Stimulated activated CD4-positive, alpha-beta T cell treated with anti-CD3 and anti-CD28 coated beads, Interleukin-4, amount 100 ng/mL, for 1 hour (primary cell): ENCODE results near the gene NOSTRIN.
"Not testable (repeated sequence)": the region's sequence is repeated elsewhere in the genome, so short reads cannot be mapped to it uniquely, and the experiment has no call there.

Experiments
- DNase-seq: peaks from one replicate; pipeline ENCODE4 v3.0.0-alpha.2; 2020

NOSTRIN gene

DNA sequence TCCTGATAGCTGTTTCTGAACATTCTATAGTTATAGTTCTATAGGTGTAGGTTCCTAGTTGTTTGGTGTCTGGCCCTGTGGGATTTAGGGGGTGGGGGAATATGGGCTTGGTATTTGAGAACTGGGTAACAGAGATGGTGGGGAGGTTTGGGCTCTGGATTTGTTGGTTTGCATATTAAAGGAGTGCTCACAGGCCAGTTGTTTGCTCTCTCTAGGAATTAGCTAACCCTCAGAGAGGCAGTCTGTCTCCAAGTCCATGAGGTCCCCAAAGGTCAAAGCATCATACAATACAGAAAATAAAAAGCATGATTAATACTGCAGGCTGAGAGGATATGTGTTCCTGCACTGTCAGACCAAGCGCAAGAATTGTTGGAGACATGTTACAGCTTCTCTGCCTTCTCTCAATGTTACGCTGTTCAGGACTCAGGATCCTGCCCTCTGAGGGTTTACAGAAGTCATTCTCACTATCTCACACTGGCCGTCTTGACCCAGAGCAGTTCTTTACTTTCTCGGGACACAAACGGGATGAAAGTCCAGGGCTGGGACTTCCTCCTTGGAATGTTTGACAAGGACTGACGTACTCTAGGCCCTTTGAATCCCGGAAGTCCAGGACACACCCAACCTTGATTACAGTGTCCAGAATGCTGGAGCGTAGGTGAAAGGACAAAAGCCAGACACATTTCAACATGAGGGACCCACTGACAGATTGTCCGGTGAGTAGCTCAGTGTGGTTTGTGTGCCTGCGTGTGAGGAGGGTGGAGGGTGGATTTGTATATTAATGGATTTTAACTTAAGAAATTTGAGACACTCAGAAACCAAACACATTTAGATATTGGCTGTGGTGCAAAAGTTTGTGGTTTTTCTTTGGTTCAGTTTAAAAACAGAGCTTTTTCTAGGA, at the start of gene NOSTRIN:
Gene NOSTRIN (plus strand): TSS at position 677 of the 898 bp plus-strand sequence. CDS start 10 bp downstream, at position 687.
- DNase-seq = no peak

DNA sequence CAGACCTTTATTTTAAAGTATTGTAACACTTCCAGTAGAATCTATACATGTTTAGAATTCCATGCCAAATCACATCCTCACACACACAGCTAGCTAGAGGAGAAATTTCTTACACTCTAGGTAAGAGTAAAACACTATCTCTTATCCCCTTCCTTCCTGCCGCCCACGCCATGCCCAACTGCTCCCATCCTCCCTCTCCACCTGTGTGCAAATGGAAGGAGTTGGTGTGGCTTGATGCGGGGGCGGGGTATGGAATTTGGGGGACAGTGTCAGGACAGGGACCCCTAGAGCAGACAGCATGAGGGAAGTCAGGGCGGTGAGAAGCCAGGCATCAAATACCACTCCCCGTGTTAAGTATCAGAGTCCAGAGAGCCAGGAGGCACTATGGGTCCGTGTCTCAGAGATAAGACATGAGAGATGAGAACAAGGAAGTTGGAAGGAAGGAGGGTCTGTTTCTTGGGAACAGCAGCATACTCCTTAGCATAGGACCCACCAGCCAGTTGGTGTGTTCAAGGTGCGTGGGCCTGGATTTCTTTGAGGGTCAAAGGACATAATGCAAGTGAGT, 48.6 kb upstream of the NOSTRIN start:
- no peak for DNase-seq

GRCh38 chr2:168757223-168757622, 45.2 kb upstream of the NOSTRIN start:
- no peak for DNase-seq

DNA sequence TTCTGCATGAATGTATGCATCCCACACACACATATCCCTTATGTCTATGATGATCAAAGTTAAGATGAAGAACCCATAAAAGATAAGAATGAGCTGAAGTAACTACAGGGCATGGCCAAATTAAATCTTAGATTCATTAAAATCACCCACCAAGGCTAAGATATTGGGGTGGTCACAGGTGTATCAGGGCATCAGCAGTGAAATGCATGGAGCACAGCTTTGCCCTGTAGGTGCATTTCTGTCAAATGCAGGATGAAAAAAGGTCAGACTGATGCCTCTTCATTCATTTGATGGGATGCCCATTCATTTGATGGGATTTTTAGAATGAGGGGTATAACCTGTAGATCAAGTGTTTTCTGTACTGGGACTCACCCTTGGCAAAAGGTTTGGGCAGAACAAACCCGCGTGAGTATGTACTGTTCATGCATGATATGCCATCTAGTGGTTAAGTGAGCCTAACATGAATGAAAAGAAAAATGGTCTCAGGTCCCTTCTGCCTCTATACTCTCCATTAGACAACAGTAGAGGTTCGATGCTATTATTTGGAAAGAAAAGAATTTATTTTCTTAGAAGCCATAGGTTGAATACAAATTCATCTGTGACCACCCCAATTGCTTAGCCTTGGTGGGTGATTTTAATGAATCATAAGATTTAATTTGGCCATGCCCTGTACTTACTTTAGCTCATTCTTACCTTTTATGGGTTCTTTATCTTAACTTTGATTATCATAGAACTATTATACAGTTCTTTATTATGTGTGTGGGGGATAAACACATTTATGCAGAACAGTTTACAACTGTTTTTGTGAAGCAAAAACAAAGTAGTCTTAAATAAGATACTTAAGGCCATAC, 43.2 kb upstream of the NOSTRIN start:
- DNase-seq = no peak

DNA sequence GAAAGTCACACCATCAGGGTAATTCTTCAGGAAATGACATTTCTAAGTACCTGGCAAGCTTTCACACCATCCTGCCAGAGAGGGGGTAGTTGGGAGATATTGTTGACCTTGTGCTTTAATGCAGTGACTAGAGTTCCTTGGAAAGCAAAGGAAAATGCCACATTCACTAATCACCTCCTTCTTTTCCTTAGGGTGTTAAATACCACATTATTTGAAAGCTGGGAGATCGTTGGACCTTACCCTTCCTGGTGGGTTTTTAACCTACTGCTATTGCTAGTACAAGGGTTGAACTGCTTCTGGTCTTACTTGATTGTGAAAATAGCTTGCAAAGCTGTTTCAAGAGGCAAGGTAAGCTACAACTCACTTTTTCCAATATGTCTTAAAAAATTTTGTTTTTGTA, 37.0 kb upstream of the NOSTRIN start:
- DNase-seq = no peak

DNA sequence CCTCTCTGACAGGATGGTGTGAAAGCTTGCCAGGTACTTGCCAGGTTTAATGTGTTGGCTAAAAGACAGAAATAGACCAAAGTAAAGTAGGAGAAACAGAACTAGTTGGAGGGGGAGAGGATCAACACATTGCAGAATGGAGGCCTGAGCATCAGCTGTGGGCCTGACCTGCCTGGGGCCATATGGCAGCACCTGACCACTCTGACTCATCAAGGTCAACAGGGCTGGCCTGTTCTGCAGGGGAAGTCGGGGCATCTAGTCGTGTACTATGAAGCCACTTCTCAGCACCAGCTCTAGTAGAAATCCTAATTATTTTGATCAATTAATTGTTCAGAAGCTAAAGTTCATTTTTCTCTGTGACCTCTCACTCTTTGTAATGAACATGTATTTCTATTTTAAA, 35.8 kb upstream of the NOSTRIN start:
- no peak for DNase-seq

GRCh38 chr2:168767258-168767657, 35.2 kb upstream of the NOSTRIN start:
- no peak for DNase-seq

- DNase-seq = not testable (repeated sequence)
These were observed 34.1 kb upstream of the NOSTRIN start for GRCh38 chr2:168768357-168768756.

- no peak for DNase-seq
These were observed 31.6 kb upstream of the NOSTRIN start for GRCh38 chr2:168770796-168771195.

GRCh38 chr2:168772704-168773103, 29.7 kb upstream of the NOSTRIN start:
- no peak for DNase-seq

DNA sequence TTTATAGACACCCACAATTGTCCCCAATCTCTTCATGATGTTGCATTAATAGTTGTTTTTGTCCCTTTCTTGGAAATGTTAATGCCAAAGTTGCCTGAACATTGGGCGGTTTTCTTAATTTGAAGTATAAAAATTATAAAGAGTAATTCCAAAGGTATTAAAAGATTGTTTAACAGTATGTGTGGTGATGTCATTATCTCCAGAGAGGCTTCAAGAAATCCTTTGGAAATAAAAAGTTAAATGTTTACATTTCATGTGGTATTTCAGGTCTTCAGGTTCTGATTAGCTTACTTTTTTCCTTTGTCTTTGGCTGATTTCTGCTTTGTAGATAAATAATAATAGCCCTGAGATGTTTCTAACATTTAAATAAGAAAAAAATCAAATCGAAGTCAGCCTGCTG, 29.3 kb upstream of the NOSTRIN start:
- DNase-seq = no peak

DNA sequence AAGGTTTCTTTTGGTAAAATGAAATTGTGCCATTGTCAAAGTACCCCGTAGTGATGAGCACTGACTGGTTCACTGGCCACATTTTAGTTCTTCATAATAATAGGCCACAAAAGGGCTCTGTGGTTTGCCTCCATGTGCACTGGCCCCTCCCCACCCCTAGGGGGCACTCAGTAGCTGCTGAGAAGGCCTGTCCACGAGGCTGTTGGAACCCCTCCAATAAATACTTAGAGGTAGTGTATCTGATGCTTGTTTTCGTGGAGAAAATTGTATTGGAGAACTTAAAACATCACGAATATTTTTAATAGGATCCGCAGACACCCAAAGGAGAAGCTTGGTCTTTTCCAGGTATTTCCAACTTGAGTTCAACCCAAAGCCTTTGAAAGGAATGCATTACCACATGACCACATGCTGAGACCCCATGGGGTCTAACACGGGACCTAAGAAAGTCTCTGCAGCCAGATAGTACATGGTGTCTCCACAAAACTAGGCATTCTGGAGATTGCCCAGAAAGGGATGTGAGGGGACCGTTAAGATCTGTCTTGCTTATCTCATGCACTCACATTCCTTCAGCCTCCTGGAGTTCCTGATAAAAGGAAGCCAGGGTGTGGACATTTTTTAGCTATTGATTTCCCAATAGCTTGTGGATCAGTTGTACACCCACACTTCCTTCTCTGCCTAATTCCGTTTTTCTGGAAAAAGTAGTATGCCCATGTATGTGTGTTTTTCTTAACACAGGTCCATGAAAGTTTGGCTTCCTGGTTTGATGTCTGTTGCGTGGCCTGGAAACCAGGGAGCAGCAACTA, 28.5 kb upstream of the NOSTRIN start:
- DNase-seq = no peak

GRCh38 chr2:168775837-168776236, 26.6 kb upstream of the NOSTRIN start:
- DNase-seq = no peak

GRCh38 chr2:168780669-168781071, 21.8 kb upstream of the NOSTRIN start:
- no peak for DNase-seq

DNA sequence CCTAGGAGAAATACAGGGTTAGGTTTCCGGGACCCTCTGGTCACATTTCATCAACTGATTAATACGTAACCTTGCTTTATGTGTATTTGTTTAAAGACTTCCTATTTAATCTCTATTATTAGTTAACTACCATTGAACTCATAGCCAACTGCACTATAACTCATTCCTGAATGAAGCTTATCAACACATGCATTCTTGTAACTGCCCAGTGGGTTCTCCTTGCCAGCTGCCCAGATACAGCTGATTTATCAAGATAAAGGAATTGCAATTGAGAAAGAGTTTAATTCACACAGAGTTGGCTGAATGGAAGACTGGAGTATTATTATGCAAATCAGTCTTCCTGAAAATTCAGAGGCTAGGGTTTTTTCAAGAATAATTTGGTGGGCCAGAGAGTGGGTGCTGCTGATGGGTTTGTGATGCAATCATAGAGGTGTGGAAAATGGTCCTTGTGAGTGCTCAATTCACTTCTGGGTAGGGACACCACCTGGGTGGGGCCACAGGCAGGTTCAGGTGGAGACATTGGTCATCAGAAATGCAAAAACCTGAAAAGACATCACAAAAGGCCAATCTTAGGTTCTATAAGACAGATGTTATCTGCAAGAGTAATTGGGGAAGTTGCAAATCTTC, 21.1 kb upstream of the NOSTRIN start:
- DNase-seq = no peak

DNA sequence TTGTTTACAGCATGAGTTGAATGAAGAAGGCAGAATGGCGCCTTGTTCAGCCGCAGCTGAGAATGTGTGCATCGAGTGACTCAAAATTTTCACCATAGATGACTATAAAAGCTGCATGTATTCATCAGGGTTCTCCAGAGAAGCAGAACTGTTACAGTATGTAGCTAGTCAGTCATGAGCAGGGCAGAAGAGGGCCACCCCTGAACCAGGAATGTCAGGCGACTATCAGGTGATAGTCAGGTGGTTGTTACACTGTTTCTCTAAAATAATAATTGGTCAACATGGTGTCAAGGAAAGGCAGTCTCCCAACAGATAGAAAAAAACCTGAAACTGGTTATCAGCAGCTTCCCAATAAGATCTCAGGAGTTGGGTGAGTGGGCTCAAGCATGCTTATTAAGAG, 20.2 kb upstream of the NOSTRIN start:
- DNase-seq = no peak

GRCh38 chr2:168784993-168785392, 17.4 kb upstream of the NOSTRIN start:
- no peak for DNase-seq

DNA sequence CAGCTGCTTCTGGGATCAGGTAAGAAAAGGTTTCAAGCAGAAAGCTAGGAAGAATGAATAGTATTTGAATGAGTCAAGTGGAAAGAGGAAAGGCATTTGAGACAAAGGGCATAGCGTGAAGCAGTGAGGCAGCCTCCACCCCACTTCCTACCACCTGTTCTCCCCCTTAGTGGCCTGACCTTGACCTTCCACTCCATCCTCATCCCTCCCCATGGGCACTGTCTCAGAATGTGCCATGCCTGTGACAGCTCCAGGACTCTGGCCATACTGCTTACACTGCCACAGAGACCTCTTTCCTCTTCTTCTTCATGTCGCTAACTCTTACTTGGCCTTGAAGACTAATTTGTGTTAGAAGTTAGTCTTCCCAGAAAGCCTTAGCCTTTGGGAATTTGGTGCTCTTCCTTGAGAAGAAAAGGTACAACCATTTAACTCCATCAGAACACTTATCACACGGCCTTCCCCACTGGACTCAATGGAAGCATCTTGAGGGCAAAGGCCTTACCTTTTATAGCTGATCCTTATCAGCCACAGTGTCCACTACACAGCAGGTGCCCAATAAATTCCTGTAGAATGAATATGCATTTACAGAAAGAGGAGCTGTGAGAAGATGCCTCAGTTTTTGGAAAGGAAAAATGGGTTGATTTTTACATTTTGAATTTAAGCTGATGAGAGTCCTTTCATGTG, 15.2 kb upstream of the NOSTRIN start:
- DNase-seq = no peak

GRCh38 chr2:168787782-168788376, 14.6 kb upstream of the NOSTRIN start:
- DNase-seq = no peak

- no peak for DNase-seq
These were observed 12.7 kb upstream of the NOSTRIN start for GRCh38 chr2:168789776-168790175.

- DNase-seq = no peak
These were observed 12.1 kb upstream of the NOSTRIN start for GRCh38 chr2:168790226-168790902.
